PC-9 (cell line): ENCODE data around the gene AP1G2. TPM values are rescaled to one million over a fixed set of nuclear protein-coding genes. Genes with fewer than 3 reads are reported as not detected.

Experiments used
- BruUV-seq: library from RNA; stranded (reverse); fragments of 400-500 nt; replicated peaks from 2 replicates; lab custom pipeline; 2021; lab: Mats Ljungman, UMichigan
- CTCF ChIA-PET: fragments of 300-600 bp; sonication (Branson Sonifier 250); formaldehyde crosslinking; loops from one replicate; lab custom pipeline; 2022; ENCODE audit warnings: antibody characterized with exemption; lab: Charles Lee
- POLR2A ChIA-PET: fragments of 300-600 bp; sonication (Branson Sonifier 250); formaldehyde crosslinking; loops from one replicate; lab custom pipeline; 2022; ENCODE audit warnings: antibody characterized with exemption; ENCODE audit not compliant: unreplicated experiment; lab: Charles Lee
- DNase-seq, 2 experiments: peaks; one replicate each; pipeline versions ENCODE4 v3.0.0 to v3.0.0-alpha.2; 2015 to 2022; ENCODE audit warnings: mixed read lengths in 1 of 2
- H2AFZ ChIP-seq: fragments of 200-600 bp; sonication (generic); 2 replicates; pipeline ENCODE4 v1.8.1; 2017; ENCODE audit warnings: antibody characterized with exemption
- H3F3A ChIP-seq: fragments of 200-600 bp; sonication (generic); 2 replicates; pipeline ENCODE4 v1.8.1; 2017; ENCODE audit warnings: antibody characterized with exemption, mild to moderate bottlenecking, low read depth; ENCODE audit not compliant: insufficient read depth
- H3K27ac ChIP-seq: fragments of 200-600 bp; sonication (generic); 2 replicates; pipeline ENCODE4 v1.6.1; 2016; ENCODE audit warnings: mixed run types
- H3K27me3 ChIP-seq: fragments of 200-600 bp; sonication (generic); 2 replicates; pipeline ENCODE4 v1.6.1; 2016; ENCODE audit warnings: low read depth, mixed run types; ENCODE audit not compliant: insufficient read depth
- H3K36me3 ChIP-seq: fragments of 200-600 bp; sonication (generic); 2 replicates; pipeline ENCODE4 v1.6.1; 2016; ENCODE audit warnings: low read depth, mixed run types
- H3K4me1 ChIP-seq: fragments of 200-600 bp; sonication (generic); replicated peaks from 2 replicates; pipeline ENCODE4 v1.6.1; 2016; ENCODE audit warnings: mixed run types; ENCODE audit not compliant: insufficient read depth
- H3K4me2 ChIP-seq: fragments of 200-600 bp; sonication (generic); 2 replicates; pipeline ENCODE4 v1.6.1; 2017; ENCODE audit warnings: mixed run types
- H3K4me3 ChIP-seq: fragments of 200-600 bp; sonication (generic); 2 replicates; pipeline ENCODE4 v1.6.1; 2016; ENCODE audit warnings: mixed run types
- H3K79me2 ChIP-seq: fragments of 200-600 bp; sonication (generic); 2 replicates; pipeline ENCODE4 v1.6.1; 2017; ENCODE audit warnings: low read depth, mixed run types
- H3K9me2 ChIP-seq: fragments of 200-600 bp; sonication (generic); 2 replicates; pipeline ENCODE4 v1.8.1; 2017; ENCODE audit warnings: mild to moderate bottlenecking; ENCODE audit not compliant: insufficient read depth
- H3K9me3 ChIP-seq: fragments of 200-600 bp; sonication (generic); 2 replicates; pipeline ENCODE4 v1.8.1; 2016; ENCODE audit warnings: low read depth; ENCODE audit not compliant: insufficient read depth
- H4K20me1 ChIP-seq: fragments of 200-600 bp; sonication (generic); 2 replicates; pipeline ENCODE4 v1.8.1; 2017; ENCODE audit not compliant: insufficient read depth
- EZH2 ChIP-seq: fragments of 200-600 bp; sonication (generic); IDR thresholded peaks from 2 replicates; pipeline ENCODE4 v1.8.0; 2017; ENCODE audit warnings: antibody characterized with exemption, low read depth
- intact Hi-C: fragments of 100-400 bp; cut with micrococcal nuclease; formaldehyde crosslinking; loops from one replicate; pipeline ENCODE4 v1.10.0; 2022; ENCODE audit not compliant: unreplicated experiment
- total RNA-seq: library from RNA; stranded (reverse); gene quantifications from 2 replicates; pipeline ENCODE4 v1.2.3, GENCODE V29; 2021
- TF ChIP-seq, protein P1 (sequence below): fragments of 200-600 bp; sonication (generic); conservative IDR thresholded peaks from 2 replicates; pipeline ENCODE4 v1.6.1; 2017; ENCODE audit warnings: mixed run types, antibody characterized with exemption, mild to moderate bottlenecking, moderate library complexity

The AP1G2 gene
- total RNA-seq, 1 experiment from 2014 or later, result 128 TPM

DNA sequence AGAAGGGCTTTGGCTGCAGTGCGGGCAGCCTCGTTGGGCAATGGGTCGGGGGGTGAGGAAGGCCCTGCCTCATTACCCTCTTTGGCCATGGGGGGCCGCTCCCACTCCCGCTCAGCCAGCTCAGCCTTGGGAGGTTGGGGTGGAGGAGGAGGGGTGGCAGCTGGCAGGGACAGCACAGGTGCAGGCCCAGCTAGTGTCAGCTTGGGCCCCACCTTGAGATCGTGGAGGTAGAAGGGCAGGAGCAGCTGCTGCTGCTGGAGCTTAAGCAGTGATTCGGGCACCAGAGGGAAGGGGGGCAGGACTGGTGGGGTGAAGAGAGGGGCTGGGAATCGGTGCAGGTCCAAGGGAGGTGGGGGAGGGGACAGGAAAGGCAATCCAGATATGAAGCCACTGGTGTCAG is 42.0 kb downstream of the AP1G2 start:
- no peak overlapping the region for H3K27ac ChIP-seq

DNA sequence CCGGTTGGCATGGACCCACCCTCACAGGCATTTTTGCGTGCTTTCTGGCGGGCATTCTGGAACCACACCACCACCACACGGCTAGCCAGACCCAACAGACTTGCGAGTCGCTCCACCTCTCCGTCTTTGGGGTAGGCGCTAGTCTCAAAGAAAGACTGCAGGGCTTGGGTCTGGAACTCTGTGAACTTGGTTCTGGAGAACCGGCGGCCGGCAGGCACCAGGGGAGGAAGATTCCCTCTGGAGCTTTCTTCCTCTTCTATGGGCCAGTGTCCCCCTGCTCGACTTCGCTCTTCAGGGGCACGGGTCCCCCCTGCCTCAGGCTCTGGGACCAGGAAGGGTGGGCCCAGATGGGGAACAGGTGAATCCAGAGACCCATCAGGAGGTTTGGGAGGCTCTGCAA is 42.6 kb downstream of the AP1G2 start:
- Histone ChIP-seq H3K79me2 (no peaks in the 10 kb centered on the region), H3K36me3 (no peaks in the 10 kb centered on the region), H3K4me2 (no peak overlapping the region), H3K9me2 (no peaks in the 10 kb centered on the region), H4K20me1 (no peaks in the 10 kb centered on the region), H3K4me3 (no peak overlapping the region), H3K27me3 (no peaks in the 10 kb centered on the region), H3K9me3 (no peaks in the 10 kb centered on the region), H2AFZ (no peak overlapping the region), H3F3A (no peaks in the 10 kb centered on the region), H3K4me1 (no peaks in the 10 kb centered on the region), H3K27ac (no peak overlapping the region)
- intact Hi-C loops, result no loop called here
- ChIA-PET POLR2A (interaction anchor here (0.6 kb wide), 1 partner anchor 25 kb away, joined by 7 read pairs; no protein-coding TSS in a partner anchor), CTCF (no interaction called here)
- BruUV-seq, result no TSS peak
- TF ChIP-seq, protein P1, sequence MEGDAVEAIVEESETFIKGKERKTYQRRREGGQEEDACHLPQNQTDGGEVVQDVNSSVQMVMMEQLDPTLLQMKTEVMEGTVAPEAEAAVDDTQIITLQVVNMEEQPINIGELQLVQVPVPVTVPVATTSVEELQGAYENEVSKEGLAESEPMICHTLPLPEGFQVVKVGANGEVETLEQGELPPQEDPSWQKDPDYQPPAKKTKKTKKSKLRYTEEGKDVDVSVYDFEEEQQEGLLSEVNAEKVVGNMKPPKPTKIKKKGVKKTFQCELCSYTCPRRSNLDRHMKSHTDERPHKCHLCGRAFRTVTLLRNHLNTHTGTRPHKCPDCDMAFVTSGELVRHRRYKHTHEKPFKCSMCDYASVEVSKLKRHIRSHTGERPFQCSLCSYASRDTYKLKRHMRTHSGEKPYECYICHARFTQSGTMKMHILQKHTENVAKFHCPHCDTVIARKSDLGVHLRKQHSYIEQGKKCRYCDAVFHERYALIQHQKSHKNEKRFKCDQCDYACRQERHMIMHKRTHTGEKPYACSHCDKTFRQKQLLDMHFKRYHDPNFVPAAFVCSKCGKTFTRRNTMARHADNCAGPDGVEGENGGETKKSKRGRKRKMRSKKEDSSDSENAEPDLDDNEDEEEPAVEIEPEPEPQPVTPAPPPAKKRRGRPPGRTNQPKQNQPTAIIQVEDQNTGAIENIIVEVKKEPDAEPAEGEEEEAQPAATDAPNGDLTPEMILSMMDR, result no peak
- TF ChIP-seq EZH2, result no peak
- no peak for DNase-seq

More for the DNA sequence above, 42.0 kb downstream of the AP1G2 start:
- intact Hi-C loops, result no loop called here
- Histone ChIP-seq H3F3A (no peaks in the 10 kb centered on the region), H4K20me1 (no peaks in the 10 kb centered on the region), H3K4me3 (no peak overlapping the region), H3K9me2 (no peaks in the 10 kb centered on the region), H2AFZ (no peak overlapping the region), H3K4me1 (no peaks in the 10 kb centered on the region), H3K4me2 (no peak overlapping the region), H3K79me2 (no peaks in the 10 kb centered on the region), H3K27me3 (no peaks in the 10 kb centered on the region), H3K36me3 (no peaks in the 10 kb centered on the region), H3K9me3 (no peaks in the 10 kb centered on the region)
- CTCF ChIA-PET, result no interaction called here
- POLR2A ChIA-PET, result interaction anchor here (0.6 kb wide), 1 partner anchor 24 kb away, joined by 7 read pairs; no protein-coding TSS in a partner anchor
- DNase-seq, result no peak
- no peak for TF ChIP-seq EZH2
- TF ChIP-seq, protein P1, result no peak
- no TSS peak for BruUV-seq

DNA sequence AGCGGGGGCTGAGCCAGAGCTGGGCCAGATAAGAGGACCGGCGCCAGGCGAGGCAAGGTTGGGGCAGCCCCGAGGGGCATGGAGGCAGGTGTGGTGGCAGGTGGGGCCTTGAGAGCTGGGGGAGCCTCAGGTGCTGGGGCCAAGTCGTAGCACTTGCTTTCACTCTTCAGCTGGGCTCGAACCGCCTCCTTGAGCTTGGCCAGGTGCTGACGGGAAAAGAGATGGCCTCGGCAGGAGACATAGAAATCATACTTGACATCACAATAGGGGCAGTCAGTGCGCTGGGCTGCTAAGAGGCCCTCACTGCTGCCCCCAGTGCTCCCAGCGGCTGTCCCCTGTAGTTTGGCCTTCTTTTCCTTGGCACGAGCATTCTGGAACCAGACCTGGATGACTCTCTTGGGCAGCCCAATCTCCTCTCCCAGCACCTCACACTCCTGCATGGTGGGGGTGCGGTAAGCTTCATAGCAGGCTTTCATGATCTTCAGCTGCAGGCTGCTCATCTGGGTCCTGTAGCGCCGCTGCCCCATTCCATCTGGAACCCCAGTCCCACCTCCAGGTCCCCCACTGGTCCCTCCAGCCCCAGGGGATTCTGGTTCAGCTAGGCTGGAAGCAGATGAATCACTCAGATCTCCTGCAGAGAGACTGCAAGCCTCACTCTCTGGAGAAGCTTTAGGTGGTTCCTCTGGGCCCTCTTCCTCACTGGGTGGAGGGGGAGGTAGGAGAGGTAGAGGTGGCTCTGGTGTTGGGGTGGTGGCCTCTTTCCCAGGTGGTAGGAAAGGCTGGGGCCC is 44.2 kb downstream of the AP1G2 start:
- ChIA-PET CTCF (no interaction called here), POLR2A (no interaction called here)
- Histone ChIP-seq H3K36me3 (no peaks in the 10 kb centered on the region), H3F3A (no peaks in the 10 kb centered on the region), H2AFZ (no peak overlapping the region), H3K9me3 (no peaks in the 10 kb centered on the region), H3K27me3 (no peaks in the 10 kb centered on the region), H3K4me2 (no peak overlapping the region), H3K27ac (no peak overlapping the region), H3K79me2 (no peaks in the 10 kb centered on the region), H3K9me2 (no peaks in the 10 kb centered on the region), H3K4me3 (no peak overlapping the region), H3K4me1 (no peaks in the 10 kb centered on the region), H4K20me1 (no peaks in the 10 kb centered on the region)
- intact Hi-C loops, result no loop called here
- no peak for TF ChIP-seq EZH2
- TF ChIP-seq, protein P1, result no peak
- no peak for DNase-seq
- no TSS peak for BruUV-seq
